ENCODE results near the gene CARNS1. TPM values are rescaled to one million over a fixed set of nuclear protein-coding genes. Genes with fewer than 3 reads are reported as not detected.

Gene CARNS1
- total RNA-seq, 1 experiment from 2014 or later, result 1.1 TPM

- Histone ChIP-seq H3K23ac (ENCODE audit: insufficient read length, low read depth, low read length) (no peak overlapping the region), H2BK5ac (ENCODE audit: insufficient read length, low read length) (no peak overlapping the region), H2BK15ac (ENCODE audit: low read depth, low read length) (no peak overlapping the region), H2BK120ac (ENCODE audit: low read depth, low read length, poor library complexity, severe bottlenecking) (no peak overlapping the region), H2AFZ (ENCODE audit: low read length) (no peak overlapping the region), H4K20me1 (ENCODE audit: control insufficient read depth, insufficient read depth, insufficient read length) (peaks cover 3% of the 10 kb centered on the region), H3K79me1 (ENCODE audit: insufficient read depth, low read depth, low read length, poor library complexity, severe bottlenecking) (no peaks in the 10 kb centered on the region), H2BK20ac (ENCODE audit: low read depth, low read length, poor library complexity, severe bottlenecking) (no peak overlapping the region), H4K8ac (replicated peaks; ENCODE audit: insufficient read length, low read depth, low read length) (no peak overlapping the region), H4K91ac (ENCODE audit: insufficient read length, low read depth, low read length) (no peak overlapping the region), H3K14ac (ENCODE audit: insufficient read depth, low read length) (no peak overlapping the region), H4K5ac (ENCODE audit: insufficient read length, low read depth, low read length) (no peak overlapping the region), H3K4me1 (ENCODE audit: insufficient read depth, low read length) (peaks cover 7% of the 10 kb centered on the region; the same call in 1 of the 2 replicates), H3K4me2 (ENCODE audit: insufficient read depth, insufficient read length, low read length) (peak overlapping the region; percentile 37), H3T11ph (ENCODE audit: low read length) (no peak overlapping the region), H2AK5ac (ENCODE audit: insufficient read length, low read length) (no peak overlapping the region), H3K4ac (ENCODE audit: low read depth, low read length) (no peak overlapping the region), H3K23me2 (ENCODE audit: insufficient read length, low read depth, low read length, poor library complexity, severe bottlenecking) (peaks cover 30% of the 10 kb centered on the region), H3K18ac (ENCODE audit: insufficient read length, low read depth, low read length) (no peak overlapping the region), H3K9me3 (ENCODE audit: control insufficient read depth, low read depth, low read length) (no peaks in the 10 kb centered on the region), H3K56ac (ENCODE audit: insufficient read length, low read depth, low read length) (no peak overlapping the region), H3K9ac (ENCODE audit: extremely low read depth, insufficient read length, low read length) (no peak overlapping the region), H3K79me2 (ENCODE audit: insufficient read depth, low read length) (no peaks in the 10 kb centered on the region), H2BK12ac (ENCODE audit: insufficient read length, low read depth, low read length) (no peak overlapping the region), H3K27ac (ENCODE audit: insufficient read length, low read depth, low read length) (no peak overlapping the region), H3K27me3 (ENCODE audit: insufficient read depth, low read length) (peaks cover 3% of the 10 kb centered on the region; the same call in 1 of the 2 replicates)
- WGBS (ENCODE audit: extremely low coverage, insufficient read length, low lambda C conversion rate), result no CpG with 5 or more reads among the region's 8 CpGs
- peaks cover 76% of the 10 kb centered on the region for H3K27me3 Mint-ChIP-seq (ENCODE audit: low read depth)
- H3K27ac Mint-ChIP-seq, result no peak overlapping the region
- peaks cover 44 to 50% of the 10 kb centered on the region in 2 experiments for H3K4me1 Mint-ChIP-seq
- TF ChIP-seq CTCF (conservative IDR thresholded peaks at IDR 0.05), result peak; percentile 60
- peak; percentile 66 for DNase-seq
- no peaks in the 10 kb centered on the region; a peak in 1 of 7 replicates for H3K36me3 Mint-ChIP-seq (ENCODE audit: insufficient read depth in 1 of 3, low read depth in 3 of 3)
- no peaks in the 10 kb centered on the region; a peak in 1 of 5 replicates for H3K9me3 Mint-ChIP-seq
- H3K4me3 Mint-ChIP-seq, result peak overlapping the region; percentile 65 to 85
These were observed 44.1 kb upstream of the CARNS1 start for GRCh38 chr11:67371189-67371910.
